ENCODE measurements around the gene OR13J1.

Gene OR13J1

DNA sequence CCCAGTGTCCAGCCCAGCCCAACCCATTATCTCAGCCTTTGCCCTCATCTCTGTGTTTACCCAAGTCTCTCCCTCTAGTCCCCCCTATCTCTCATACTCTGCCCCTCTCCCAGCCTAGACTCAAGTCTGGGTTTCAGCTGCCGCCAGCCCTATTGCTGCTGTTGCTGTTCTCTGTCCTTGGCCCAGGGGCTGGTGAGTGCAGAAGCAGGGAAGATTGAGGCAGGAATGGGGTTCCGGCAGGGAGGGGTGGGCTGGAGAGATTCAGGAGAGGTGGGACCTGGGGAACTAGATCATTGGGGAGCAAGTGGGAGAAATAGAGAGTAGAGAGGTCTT, 40.5 kb downstream of the OR13J1 start:
- DNase-seq, result no peak

GRCh38 chr9:35829084-35829763, 41.0 kb downstream of the OR13J1 start, which contains the start of gene TMEM8B:
Gene TMEM8B (plus strand): TSS chr9:35829228. CDS start chr9:35829448, 220 bp downstream.
- peak; percentile 94 to 95 for DNase-seq

DNA sequence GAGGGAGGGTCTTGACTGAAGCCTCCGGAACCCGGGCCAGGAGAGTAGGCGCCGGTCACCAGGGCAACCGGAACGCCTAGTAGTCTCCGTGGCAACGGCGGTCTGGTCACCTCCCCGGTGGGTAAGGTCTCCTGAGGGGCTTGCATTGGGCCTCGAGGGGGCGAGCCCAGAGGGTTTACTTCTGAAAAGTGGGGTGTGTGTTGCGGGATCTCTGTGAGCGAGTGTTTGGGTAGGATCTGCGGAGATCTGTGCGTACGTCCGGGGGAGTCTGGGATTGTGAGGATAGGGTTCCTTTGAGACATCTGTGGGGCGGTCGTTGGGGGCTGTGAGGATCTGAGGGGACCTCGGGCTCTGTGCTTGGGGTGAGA, 41.5 kb downstream of the OR13J1 start, which contains the start of gene FAM221B:
FAM221B (minus strand) TSS at position 17 of the 368 bp plus-strand sequence. CDS start 2,571 bp downstream, outside the sequence.
- no peak for DNase-seq

- DNase-seq, result no peak
Observed at GRCh38 chr9:35827486-35827885, 42.7 kb downstream of the OR13J1 start.

DNA sequence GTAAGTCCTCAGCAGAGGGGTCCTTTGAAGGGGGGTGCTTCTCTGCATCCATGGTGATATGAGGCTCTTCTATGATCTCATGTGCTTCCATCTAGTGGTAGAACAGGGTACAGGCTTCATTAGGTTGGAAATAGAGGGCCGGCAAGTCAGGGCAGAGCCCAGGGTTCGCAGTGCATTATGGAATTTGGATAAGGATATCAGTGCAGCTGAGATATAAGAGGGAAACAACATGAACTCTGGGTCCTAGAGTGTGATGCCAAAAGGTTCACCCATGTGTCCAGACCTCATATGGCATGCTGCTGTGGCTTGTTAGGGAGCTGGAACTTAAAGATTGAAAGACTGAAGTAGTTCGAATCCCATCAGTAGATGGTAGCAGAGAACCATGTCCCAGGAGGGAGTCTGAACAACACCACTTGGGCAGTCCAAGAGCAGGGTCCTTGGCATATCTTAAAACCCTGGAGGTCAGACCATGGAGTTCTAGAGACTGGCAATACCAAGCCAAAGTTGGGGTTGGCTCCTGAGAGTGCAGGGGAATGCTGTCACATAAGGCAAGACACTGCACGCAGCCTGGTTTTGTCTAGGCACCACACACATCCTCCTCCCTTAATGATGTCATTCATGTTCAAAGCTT, 44.0 kb downstream of the OR13J1 start:
- no peak for DNase-seq

DNA sequence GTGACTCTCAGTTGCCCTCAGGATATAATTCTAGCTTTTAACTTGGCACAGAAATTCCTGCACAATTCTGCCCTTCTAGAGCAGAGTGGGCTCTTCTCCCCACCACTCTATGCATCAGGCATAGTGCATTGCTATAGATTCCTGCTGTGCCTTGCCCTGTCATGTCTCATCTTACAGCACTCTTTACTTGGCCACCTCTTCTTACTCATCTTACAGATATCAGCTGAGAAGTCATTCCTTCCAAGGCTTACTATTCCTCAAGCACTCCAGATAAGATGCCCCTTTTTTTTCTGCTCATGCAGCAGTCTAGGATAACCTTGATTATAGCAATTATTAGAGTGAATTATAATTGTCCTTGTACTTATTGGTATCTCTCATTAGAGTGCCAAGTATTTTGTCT, 47.3 kb downstream of the OR13J1 start:
- DNase-seq, result no peak

DNA sequence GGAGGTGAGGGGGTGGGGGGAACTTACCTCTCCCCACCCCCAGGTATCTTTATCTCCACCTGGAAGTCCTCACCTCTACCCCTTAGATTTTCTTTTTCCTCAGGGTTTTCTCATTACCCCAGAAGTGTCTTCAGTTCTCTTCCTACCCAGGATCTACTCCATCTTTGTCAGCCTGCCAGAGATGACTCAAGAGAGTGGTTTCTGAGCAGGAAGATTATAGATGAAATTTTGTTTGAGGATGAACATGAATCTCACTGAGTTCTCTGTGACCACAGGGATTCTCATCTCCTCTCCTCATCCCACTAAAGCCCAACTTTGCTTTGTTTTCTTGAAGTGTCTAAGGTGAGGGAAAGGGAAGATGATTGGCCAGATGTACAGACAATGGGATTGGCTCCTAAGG, 50.1 kb downstream of the OR13J1 start:
- no peak for DNase-seq
